ENCODE results near the gene MEX3C.

The MEX3C gene

GRCh38 chr18:51164342-51164741, 33.1 kb downstream of the MEX3C start:
- CTCF ChIA-PET: interaction anchor here (1.1 kb wide), 1 partner anchor 344 kb away, joined by 3 read pairs; no protein-coding TSS in a partner anchor
- POLR2A ChIA-PET: no interaction called here
- TF ChIP-seq, protein P1, sequence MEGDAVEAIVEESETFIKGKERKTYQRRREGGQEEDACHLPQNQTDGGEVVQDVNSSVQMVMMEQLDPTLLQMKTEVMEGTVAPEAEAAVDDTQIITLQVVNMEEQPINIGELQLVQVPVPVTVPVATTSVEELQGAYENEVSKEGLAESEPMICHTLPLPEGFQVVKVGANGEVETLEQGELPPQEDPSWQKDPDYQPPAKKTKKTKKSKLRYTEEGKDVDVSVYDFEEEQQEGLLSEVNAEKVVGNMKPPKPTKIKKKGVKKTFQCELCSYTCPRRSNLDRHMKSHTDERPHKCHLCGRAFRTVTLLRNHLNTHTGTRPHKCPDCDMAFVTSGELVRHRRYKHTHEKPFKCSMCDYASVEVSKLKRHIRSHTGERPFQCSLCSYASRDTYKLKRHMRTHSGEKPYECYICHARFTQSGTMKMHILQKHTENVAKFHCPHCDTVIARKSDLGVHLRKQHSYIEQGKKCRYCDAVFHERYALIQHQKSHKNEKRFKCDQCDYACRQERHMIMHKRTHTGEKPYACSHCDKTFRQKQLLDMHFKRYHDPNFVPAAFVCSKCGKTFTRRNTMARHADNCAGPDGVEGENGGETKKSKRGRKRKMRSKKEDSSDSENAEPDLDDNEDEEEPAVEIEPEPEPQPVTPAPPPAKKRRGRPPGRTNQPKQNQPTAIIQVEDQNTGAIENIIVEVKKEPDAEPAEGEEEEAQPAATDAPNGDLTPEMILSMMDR (IDR thresholded peaks at IDR 0.05; ENCODE audit: insufficient read depth, low read length, missing control alignments): no peak
- DNase-seq (ENCODE audit: low read depth, low spot score): no peak
- H3K4me3 ChIP-seq (ENCODE audit: low read depth, low read length): no peak overlapping the region

- DNase-seq (ENCODE audit: low read depth, low spot score): no peak
- H3K4me3 ChIP-seq (ENCODE audit: low read depth, low read length): no peak overlapping the region
- CTCF ChIA-PET: interaction anchor here (1.1 kb wide), 1 partner anchor 343 kb away, joined by 3 read pairs; no protein-coding TSS in a partner anchor
- POLR2A ChIA-PET: no interaction called here
- TF ChIP-seq, protein P1 (IDR thresholded peaks at IDR 0.05; ENCODE audit: insufficient read depth, low read length, missing control alignments): no peak
Measured at GRCh38 chr18:51163543-51163942, 33.9 kb downstream of the MEX3C start.

DNA sequence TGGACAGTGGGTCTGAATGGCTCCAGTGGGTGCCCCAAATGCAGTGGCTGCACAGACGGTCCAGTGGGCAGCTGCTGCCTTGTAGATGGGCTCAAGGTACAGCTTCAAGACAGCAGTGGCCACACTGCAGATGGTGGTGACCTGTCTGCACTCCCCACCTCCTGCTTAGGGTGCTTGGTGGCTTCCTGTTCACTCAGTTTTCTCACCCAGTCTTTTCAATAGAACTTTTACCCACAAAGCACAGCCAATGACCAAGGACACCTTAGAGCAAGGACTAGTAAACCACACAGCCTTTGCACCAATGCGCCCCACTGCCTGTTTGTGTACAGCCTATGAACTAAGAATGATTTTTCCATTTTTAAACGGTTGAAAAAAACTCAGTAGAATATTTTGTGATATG, 34.9 kb downstream of the MEX3C start:
- TF ChIP-seq, protein P1 (IDR thresholded peaks at IDR 0.05; ENCODE audit: insufficient read depth, low read length, missing control alignments): no peak
- POLR2A ChIA-PET: no interaction called here
- CTCF ChIA-PET: no interaction called here
- no peak overlapping the region for H3K4me3 ChIP-seq (ENCODE audit: low read depth, low read length)
- DNase-seq (ENCODE audit: low read depth, low spot score): no peak

DNA sequence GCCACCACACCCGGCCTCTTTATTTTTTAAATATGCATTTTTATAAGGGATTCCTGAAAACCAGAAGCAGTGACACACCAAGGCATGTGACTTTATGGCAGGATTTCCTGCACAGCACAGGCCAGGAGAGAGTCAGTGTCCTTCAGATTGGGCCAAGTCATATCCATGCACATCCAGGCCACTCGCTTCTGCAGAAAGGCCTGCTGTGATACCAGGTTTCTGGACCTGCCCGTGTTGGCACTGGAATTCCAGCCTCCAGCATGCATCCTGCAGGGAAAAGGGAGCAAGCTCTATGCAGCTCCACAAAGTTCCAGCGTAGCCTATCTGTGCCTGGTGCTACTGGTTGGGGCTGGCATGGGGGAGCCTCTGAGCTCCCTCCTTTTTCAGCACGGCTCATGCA, 36.8 kb downstream of the MEX3C start:
- DNase-seq (ENCODE audit: low read depth, low spot score): no peak
- H3K4me3 ChIP-seq (ENCODE audit: low read depth, low read length): no peak overlapping the region
- CTCF ChIA-PET: no interaction called here
- POLR2A ChIA-PET: no interaction called here
- TF ChIP-seq, protein P1 (IDR thresholded peaks at IDR 0.05; ENCODE audit: insufficient read depth, low read length, missing control alignments): no peak

DNA sequence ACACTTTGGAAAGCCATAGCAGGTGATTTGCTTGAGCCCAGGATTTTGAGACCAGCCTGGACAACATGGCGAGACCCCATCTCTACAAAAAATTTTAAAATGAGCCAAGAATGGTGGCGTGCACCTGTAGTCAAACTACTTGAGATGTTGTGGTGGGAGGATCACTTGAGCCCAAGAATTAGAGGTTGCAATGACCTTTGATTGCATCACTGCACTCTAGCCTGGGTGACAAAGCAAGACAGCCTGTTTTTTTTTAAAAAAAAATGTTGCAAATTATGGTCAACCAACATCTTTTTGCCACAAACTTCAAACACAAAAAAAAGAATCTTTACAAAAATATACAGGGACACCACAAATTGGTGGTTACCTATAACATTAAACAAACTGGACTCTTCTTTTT, 40.3 kb downstream of the MEX3C start:
- CTCF ChIA-PET: no interaction called here
- POLR2A ChIA-PET: no interaction called here
- no peak overlapping the region for H3K4me3 ChIP-seq (ENCODE audit: low read depth, low read length)

GRCh38 chr18:51154431-51155063, 42.9 kb downstream of the MEX3C start:
- ChIA-PET POLR2A (no interaction called here), CTCF (no interaction called here)
- DNase-seq (ENCODE audit: low read depth, low spot score): no peak
- TF ChIP-seq, protein P1 (IDR thresholded peaks at IDR 0.05; ENCODE audit: insufficient read depth, low read length, missing control alignments): no peak
- no peak overlapping the region for H3K4me3 ChIP-seq (ENCODE audit: low read depth, low read length)

More for the DNA sequence above, 40.3 kb downstream of the MEX3C start:
- TF ChIP-seq, protein P1 (IDR thresholded peaks at IDR 0.05; ENCODE audit: insufficient read depth, low read length, missing control alignments): no peak
- DNase-seq (ENCODE audit: low read depth, low spot score): no peak
